Body of pancreas (tissue), 4 donors: Measurements from ENCODE around the gene WDR1.

Source experiments
- CTCF ChIP-seq, 7 experiments: fragments of 450-650 bp in 4 of 7; fragments of 200-600 bp in 3 of 7; sonication (generic) in 3 of 7; IDR thresholded peaks; one replicate each; pipeline ENCODE4 v1.5.1; 2016 to 2019; ENCODE audit warnings: antibody characterized with exemption in 7 of 7
- POLR2A ChIP-seq, 3 donors: fragments of 450-650 bp; IDR thresholded peaks; one replicate each; pipeline ENCODE4 v1.6.1; 2016; ENCODE audit warnings: antibody characterized with exemption in 3 of 3, mild to moderate bottlenecking in 2 of 3

DNA sequence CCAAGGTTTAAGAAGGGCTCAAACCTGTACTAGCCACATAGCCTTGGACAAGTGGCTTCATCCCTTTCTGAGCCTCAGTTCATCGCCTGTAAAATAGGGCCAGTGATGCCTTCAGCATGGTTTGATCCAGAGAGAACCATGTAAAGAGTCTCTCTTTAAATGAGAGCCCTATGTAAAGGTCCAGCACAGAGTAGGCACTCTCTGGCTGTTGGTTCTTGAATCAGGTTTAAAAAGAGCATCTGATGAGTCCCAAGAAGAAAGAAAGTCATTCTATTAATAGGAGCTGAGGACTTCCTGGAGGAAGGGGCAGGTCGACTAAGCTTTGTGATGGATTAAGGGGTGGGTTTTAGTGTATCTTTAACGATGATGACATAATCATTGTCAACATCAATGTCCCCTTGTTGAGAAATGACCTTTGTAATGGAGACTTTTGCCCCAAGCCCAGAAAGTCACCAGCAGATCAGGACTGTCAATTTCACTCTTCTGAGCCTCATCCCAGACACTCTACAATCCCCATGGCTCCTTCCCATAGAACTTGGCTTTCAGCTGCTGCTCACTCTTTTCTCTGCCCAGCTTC lies 91.3 kb downstream of the WDR1 start:
- TF ChIP-seq CTCF (IDR thresholded peaks at IDR 0.05): no peak
- no peak for TF ChIP-seq POLR2A (IDR thresholded peaks at IDR 0.05)
